HepG2 (cell line): ENCODE measurements around the gene ATG2A. TPM values are rescaled to one million over a fixed set of nuclear protein-coding genes. Genes with fewer than 3 reads are reported as not detected.
A peak's percentile ranks its signal among the peaks of the same experiment; 100 is the strongest.

Source experiments
- ATF7 ChIP-seq, 2 experiments: fragments of 450-650 bp in 1 of 2; sonication (generic) in 1 of 2; formaldehyde crosslinking in 1 of 2; IDR thresholded peaks; 2 replicates each; pipeline versions ENCODE4 v1.4.0 to v1.6.1; 2016 to 2020; ENCODE audit warnings: antibody characterized with exemption in 1 of 2, mild to moderate bottlenecking in 1 of 2, missing genetic modification reagents in 1 of 2
- NR2F2 ChIP-seq: IDR thresholded peaks from 2 replicates; pipeline ENCODE4 v1.6.1; 2012; ENCODE audit warnings: low read depth, inconsistent platforms, borderline replicate concordance
- RNF2 ChIP-seq: fragments of 450-650 bp; conservative IDR thresholded peaks from 2 replicates; pipeline ENCODE4 v1.6.1; 2016; ENCODE audit warnings: low read depth
- ZNF3 ChIP-seq: IDR thresholded peaks from 2 replicates; pipeline ENCODE4 v1.7.0; 2017; ENCODE audit warnings: inconsistent platforms
- ZNF619 ChIP-seq: sonication (generic); formaldehyde crosslinking; IDR thresholded peaks from 2 replicates; pipeline ENCODE4 v1.4.0; 2020; ENCODE audit warnings: mild to moderate bottlenecking, missing genetic modification reagents
- polyA plus RNA-seq, 8 experiments: library from polyadenylated mRNA; depleted of rRNA in 3 of 8; stranded (reverse) in 7 of 8; unstranded in 1 of 8; fragments of >200 nt; fragmentation: Illumina TruSeq in 4 of 8; extraction: Trizol in 4 of 8; gene quantifications; 2 replicates each; pipeline versions ENCODE4 v1.2.1 to v1.2.3, GENCODE V29; 2011 to 2016; ENCODE audit warnings: low read depth in 4 of 8, missing spikeins in 1 of 8, mixed read lengths in 1 of 8; ENCODE audit not compliant: insufficient read depth in 1 of 8
- total RNA-seq, 5 experiments: library from RNA; depleted of rRNA; stranded (reverse); fragments of >200 nt; fragmentation: Illumina TruSeq; extraction: Trizol; gene quantifications; 2 replicates each; pipeline ENCODE4 v1.2.3, GENCODE V29; 2016; ENCODE audit warnings: low read depth in 1 of 5
- TF ChIP-seq, protein P1 (sequence below): sonication (generic); formaldehyde crosslinking; IDR thresholded peaks from 2 replicates; pipeline ENCODE4 v1.4.0; 2020; ENCODE audit warnings: mild to moderate bottlenecking, missing genetic modification reagents

ATG2A gene
- total and polyA plus RNA-seq, 2 of the 13 experiments (the other 11 are each of a cell fraction or from before 2014, with no cell fraction given), result 6.7 to 8.0 TPM

DNA sequence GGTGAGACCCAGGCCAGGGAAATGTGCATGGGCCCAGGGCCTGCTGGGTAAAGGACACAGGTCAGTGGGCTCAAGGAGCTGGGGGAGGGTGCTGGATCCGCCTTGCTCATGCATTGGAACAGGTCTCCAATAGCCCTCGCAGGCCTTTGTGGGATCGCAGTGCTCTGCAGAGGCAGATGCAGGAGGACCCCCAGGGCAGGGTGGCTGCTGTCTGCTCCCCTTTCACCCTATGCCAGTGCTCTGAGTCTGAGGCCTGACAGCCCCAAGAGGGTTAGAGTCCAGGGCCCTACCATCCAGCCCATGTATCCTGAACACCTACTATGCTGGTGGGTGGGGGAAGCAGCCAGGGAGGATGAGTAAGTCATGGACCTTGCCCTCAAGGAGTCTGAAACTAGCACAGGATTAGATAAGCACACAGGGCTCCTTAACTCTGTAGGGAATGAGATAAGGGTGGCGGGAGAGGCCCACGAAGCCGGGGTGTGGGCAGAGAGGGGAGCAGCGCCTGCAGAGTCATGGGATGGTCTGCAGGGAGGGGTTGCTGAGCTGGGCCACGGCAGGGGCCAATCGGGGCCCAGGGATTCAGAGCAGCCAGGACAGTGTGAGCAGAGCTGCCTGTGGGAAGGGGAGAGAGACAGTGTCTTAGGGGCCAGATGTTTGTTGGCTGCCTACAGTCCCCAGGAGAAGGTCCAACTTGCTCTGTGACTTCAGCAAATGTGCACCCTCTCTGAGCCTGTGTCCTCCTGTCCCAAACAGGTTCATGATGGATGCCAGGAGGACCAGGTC is 28.1 kb downstream of the ATG2A start (continued):
- TF ChIP-seq ZNF619 (CRISPR knock-in tag), result 0 out of 2 replicates have a peak, but pooled peaks have one; percentile 44
- no peak for TF ChIP-seq ATF7 (IDR thresholded peaks at IDR 0.05)
- TF ChIP-seq ATF7 (CRISPR knock-in tag; IDR thresholded peaks at IDR 0.05), result no peak
- no peak for TF ChIP-seq RNF2
- TF ChIP-seq, protein P1, sequence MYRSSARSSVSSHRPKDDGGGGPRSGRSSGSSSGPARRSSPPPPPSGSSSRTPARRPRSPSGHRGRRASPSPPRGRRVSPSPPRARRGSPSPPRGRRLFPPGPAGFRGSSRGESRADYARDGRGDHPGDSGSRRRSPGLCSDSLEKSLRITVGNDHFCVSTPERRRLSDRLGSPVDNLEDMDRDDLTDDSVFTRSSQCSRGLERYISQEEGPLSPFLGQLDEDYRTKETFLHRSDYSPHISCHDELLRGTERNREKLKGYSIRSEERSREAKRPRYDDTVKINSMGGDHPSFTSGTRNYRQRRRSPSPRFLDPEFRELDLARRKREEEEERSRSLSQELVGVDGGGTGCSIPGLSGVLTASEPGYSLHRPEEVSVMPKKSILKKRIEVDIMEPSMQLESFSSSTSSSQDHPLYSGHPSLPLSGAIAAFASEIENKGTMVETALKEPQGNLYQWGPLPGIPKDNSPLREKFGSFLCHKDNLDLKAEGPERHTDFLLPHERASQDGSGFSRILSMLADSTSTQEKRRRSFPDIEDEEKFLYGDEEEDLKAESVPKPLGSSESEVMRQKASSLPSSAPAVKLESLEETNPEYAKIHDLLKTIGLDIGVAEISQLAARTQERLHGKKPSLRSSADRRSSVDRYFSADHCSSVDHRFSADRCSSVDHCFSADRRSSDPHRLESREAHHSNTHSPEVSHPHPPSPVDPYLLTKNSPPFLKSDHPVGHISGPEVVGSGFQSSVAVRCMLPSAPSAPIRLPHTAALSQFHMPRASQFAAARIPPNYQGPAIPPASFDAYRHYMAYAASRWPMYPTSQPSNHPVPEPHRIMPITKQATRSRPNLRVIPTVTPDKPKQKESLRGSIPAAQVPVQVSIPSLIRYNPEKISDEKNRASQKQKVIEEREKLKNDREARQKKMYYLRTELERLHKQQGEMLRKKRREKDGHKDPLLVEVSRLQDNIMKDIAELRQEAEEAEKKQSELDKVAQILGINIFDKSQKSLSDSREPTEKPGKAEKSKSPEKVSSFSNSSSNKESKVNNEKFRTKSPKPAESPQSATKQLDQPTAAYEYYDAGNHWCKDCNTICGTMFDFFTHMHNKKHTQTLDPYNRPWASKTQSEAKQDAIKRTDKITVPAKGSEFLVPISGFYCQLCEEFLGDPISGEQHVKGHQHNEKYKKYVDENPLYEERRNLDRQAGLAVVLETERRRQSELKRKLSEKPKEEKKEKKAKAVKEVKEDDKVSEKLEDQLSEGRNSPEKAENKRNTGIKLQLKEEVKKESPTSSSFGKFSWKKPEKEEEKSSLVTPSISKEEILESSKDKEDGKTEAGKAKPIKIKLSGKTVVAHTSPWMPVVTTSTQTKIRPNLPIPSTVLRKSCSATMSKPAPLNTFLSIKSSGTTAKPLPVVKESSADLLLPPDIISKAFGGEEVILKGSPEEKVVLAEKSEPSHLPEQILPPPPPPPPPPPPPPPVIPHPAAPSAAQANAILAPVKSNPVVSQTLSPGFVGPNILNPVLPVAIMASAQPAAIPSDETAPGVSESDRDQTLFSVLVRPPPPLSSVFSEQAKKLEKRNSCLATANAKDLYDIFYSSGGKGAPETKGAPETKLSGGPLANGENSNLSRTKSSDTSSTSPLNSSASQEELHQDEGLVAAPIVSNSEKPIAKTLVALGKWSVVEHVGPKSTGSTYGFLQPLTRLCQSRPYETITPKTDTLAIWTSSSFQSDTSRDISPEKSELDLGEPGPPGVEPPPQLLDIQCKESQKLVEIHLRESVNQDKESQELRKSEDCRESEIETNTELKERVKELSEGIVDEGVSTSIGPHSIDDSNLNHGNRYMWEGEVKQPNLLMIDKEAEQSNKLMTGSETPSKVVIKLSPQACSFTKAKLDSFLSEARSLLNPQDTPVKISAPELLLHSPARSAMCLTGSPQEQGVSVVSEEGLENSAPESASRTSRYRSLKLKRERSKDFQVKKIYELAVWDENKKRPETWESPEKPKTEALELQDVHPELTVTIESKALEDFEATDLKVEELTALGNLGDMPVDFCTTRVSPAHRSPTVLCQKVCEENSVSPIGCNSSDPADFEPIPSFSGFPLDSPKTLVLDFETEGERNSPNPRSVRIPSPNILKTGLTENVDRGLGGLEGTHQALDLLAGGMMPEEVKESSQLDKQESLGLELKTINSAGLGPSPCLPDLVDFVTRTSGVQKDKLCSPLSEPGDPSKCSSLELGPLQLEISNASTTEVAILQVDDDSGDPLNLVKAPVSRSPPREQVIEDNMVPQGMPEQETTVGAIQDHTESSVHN (CRISPR knock-in tag), result 0 out of 2 replicates have a peak, but pooled peaks have one; percentile 52
- TF ChIP-seq NR2F2, result no peak
- TF ChIP-seq ZNF3 (CRISPR knock-in tag), result no peak
- TF ChIP-seq, all 625 proteins: peak for 57
